HepG2 (cell line): ENCODE measurements around the gene ONECUT3. TPM values are rescaled to one million over a fixed set of nuclear protein-coding genes. Genes with fewer than 3 reads are reported as not detected.
A peak's percentile ranks its signal among the peaks of the same experiment; 100 is the strongest.

Experiments
- ARHGAP35 ChIP-seq: sonication (generic); formaldehyde crosslinking; IDR thresholded peaks from 2 replicates; pipeline ENCODE4 v1.9.0; 2022; ENCODE audit warnings: mild to moderate bottlenecking, inconsistent platforms, moderate library complexity, missing genetic modification reagents, borderline replicate concordance
- BORCS8-MEF2B ChIP-seq: sonication (generic); formaldehyde crosslinking; IDR thresholded peaks from 2 replicates; pipeline ENCODE4 v1.8.0; 2022; ENCODE audit warnings: mild to moderate bottlenecking, missing genetic modification reagents
- ERF ChIP-seq: IDR thresholded peaks from 2 replicates; pipeline ENCODE4 v1.6.1; 2018; ENCODE audit warnings: missing biosample characterization, missing genetic modification reagents
- FOXC1 ChIP-seq: sonication (generic); formaldehyde crosslinking; IDR thresholded peaks from 2 replicates; pipeline ENCODE4 v1.8.0; 2022; ENCODE audit warnings: mild to moderate bottlenecking, missing genetic modification reagents, borderline replicate concordance
- KMT2B ChIP-seq: IDR thresholded peaks from 2 replicates; pipeline ENCODE4 v1.6.1; 2016; ENCODE audit warnings: missing genetic modification reagents, missing compliant biosample characterization
- NR2F6 ChIP-seq, 2 experiments: IDR thresholded peaks; 2 replicates each; pipeline ENCODE4 v1.6.1; 2016; ENCODE audit warnings: antibody characterized with exemption in 1 of 2, mild to moderate bottlenecking in 1 of 2
- PHF8 ChIP-seq: sonication (generic); formaldehyde crosslinking; IDR thresholded peaks from 2 replicates; pipeline ENCODE4 v1.5.0; 2020; ENCODE audit warnings: missing genetic modification reagents
- REPIN1 ChIP-seq: sonication (generic); formaldehyde crosslinking; IDR thresholded peaks from 2 replicates; pipeline ENCODE4 v1.8.0; 2022; ENCODE audit warnings: missing genetic modification reagents, low read depth, mild to moderate bottlenecking, borderline replicate concordance
- SMAD3 ChIP-seq: sonication (generic); formaldehyde crosslinking; IDR thresholded peaks from 2 replicates; pipeline ENCODE4 v1.4.0; 2020; ENCODE audit warnings: missing genetic modification reagents
- SNAPC2 ChIP-seq: sonication (generic); formaldehyde crosslinking; IDR thresholded peaks from 2 replicates; pipeline ENCODE4 v1.8.1; 2022; ENCODE audit warnings: mild to moderate bottlenecking, missing genetic modification reagents
- SOX6 ChIP-seq, 2 experiments: fragments of 450-650 bp in 1 of 2; sonication (generic) in 1 of 2; formaldehyde crosslinking in 1 of 2; IDR thresholded peaks; 2 replicates each; pipeline versions ENCODE4 v1.4.0 to v1.6.1; 2017 to 2020; ENCODE audit warnings: antibody characterized with exemption in 1 of 2, mild to moderate bottlenecking in 1 of 2, missing genetic modification reagents in 1 of 2
- TBX2 ChIP-seq: sonication (generic); formaldehyde crosslinking; IDR thresholded peaks from 2 replicates; pipeline ENCODE4 v1.5.0; 2020; ENCODE audit warnings: missing genetic modification reagents, mild to moderate bottlenecking, borderline replicate concordance
- ZBTB20 ChIP-seq: sonication (generic); formaldehyde crosslinking; IDR thresholded peaks from 2 replicates; pipeline ENCODE4 v1.8.1; 2023; ENCODE audit warnings: missing genetic modification reagents, low read depth, mild to moderate bottlenecking, borderline replicate concordance
- ZBTB21 ChIP-seq: sonication (generic); formaldehyde crosslinking; IDR thresholded peaks from 2 replicates; pipeline ENCODE4 v1.4.0; 2020; ENCODE audit warnings: missing genetic modification reagents
- ZFX ChIP-seq: sonication (generic); formaldehyde crosslinking; IDR thresholded peaks from 2 replicates; pipeline ENCODE4 v1.4.0; 2020; ENCODE audit warnings: mild to moderate bottlenecking, low read depth, missing genetic modification reagents, moderate library complexity
- ZNF382 ChIP-seq: sonication (generic); formaldehyde crosslinking; IDR thresholded peaks from 2 replicates; pipeline ENCODE4 v1.5.0; 2020; ENCODE audit warnings: missing genetic modification reagents, mild to moderate bottlenecking, borderline replicate concordance
- ZNF557 ChIP-seq: sonication (generic); formaldehyde crosslinking; IDR thresholded peaks from 2 replicates; pipeline ENCODE4 v1.4.0; 2020; ENCODE audit warnings: missing genetic modification reagents
- polyA plus RNA-seq, 8 experiments: library from polyadenylated mRNA; depleted of rRNA in 3 of 8; stranded (reverse) in 7 of 8; unstranded in 1 of 8; fragments of >200 nt; fragmentation: Illumina TruSeq in 4 of 8; extraction: Trizol in 4 of 8; gene quantifications; 2 replicates each; pipeline versions ENCODE4 v1.2.1 to v1.2.3, GENCODE V29; 2011 to 2016; ENCODE audit warnings: low read depth in 4 of 8, missing spikeins in 1 of 8, mixed read lengths in 1 of 8; ENCODE audit not compliant: insufficient read depth in 1 of 8
- total RNA-seq, 5 experiments: library from RNA; depleted of rRNA; stranded (reverse); fragments of >200 nt; fragmentation: Illumina TruSeq; extraction: Trizol; gene quantifications; 2 replicates each; pipeline ENCODE4 v1.2.3, GENCODE V29; 2016; ENCODE audit warnings: low read depth in 1 of 5
- TF ChIP-seq, protein P1 (sequence below): sonication (generic); formaldehyde crosslinking; IDR thresholded peaks from 2 replicates; pipeline ENCODE4 v1.4.0; 2020; ENCODE audit warnings: missing genetic modification reagents, mild to moderate bottlenecking, borderline replicate concordance
- TF ChIP-seq, protein P2 (sequence below): IDR thresholded peaks from 2 replicates; pipeline ENCODE4 v1.6.1; 2016
- TF ChIP-seq, protein P3 (sequence below): sonication (generic); formaldehyde crosslinking; IDR thresholded peaks from 2 replicates; pipeline ENCODE4 v1.5.0; 2020; ENCODE audit warnings: mild to moderate bottlenecking, missing genetic modification reagents, moderate library complexity
- TF ChIP-seq, protein P4 (sequence below): sonication (generic); formaldehyde crosslinking; conservative IDR thresholded peaks from 2 replicates; pipeline ENCODE4 v1.4.0; 2020; ENCODE audit warnings: missing genetic modification reagents

The ONECUT3 gene
- total and polyA plus RNA-seq, 2 of the 13 experiments (the other 11 are each of a cell fraction or from before 2014, with no cell fraction given) = under 0.01 TPM; not detected in 1

DNA sequence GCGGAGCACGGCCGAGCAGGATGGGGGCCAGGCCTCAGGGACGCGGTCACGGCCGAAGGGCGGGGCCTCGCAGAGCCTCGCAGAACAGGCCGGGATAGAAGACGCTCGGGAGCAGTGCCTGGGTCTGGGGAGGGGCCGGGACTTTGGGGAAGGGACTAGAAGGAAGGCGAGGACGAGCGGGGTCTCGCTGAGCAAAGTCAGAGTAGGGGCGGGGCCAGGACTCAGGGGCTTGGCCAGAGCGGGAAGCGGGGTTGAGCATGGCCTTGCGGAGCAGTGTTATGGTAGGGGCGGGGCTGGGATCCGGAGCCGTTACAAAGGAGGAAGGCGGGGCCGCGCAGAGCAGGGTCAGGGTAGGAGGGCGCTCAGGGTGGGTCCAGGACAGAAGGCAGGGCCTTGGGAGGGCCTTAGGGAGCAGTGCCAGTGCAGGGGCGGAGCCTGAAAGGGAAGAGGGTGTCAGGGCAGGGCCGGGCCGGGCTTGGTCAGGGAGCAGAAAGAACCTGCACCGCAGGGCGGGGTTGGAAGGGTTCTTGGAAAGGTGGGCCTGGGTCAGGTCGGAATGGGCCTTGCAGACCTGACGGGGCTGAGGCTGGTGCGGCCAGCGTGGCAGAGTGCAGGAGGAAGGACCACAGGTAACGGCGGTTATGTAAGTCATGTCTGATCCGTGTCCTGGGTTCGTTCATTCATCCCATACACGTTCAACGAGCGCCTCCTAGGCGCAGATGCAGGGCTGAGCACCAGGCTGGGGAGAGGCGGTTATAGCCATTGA, 59.3 kb downstream of the ONECUT3 start (continued):
- TF ChIP-seq, protein P1, sequence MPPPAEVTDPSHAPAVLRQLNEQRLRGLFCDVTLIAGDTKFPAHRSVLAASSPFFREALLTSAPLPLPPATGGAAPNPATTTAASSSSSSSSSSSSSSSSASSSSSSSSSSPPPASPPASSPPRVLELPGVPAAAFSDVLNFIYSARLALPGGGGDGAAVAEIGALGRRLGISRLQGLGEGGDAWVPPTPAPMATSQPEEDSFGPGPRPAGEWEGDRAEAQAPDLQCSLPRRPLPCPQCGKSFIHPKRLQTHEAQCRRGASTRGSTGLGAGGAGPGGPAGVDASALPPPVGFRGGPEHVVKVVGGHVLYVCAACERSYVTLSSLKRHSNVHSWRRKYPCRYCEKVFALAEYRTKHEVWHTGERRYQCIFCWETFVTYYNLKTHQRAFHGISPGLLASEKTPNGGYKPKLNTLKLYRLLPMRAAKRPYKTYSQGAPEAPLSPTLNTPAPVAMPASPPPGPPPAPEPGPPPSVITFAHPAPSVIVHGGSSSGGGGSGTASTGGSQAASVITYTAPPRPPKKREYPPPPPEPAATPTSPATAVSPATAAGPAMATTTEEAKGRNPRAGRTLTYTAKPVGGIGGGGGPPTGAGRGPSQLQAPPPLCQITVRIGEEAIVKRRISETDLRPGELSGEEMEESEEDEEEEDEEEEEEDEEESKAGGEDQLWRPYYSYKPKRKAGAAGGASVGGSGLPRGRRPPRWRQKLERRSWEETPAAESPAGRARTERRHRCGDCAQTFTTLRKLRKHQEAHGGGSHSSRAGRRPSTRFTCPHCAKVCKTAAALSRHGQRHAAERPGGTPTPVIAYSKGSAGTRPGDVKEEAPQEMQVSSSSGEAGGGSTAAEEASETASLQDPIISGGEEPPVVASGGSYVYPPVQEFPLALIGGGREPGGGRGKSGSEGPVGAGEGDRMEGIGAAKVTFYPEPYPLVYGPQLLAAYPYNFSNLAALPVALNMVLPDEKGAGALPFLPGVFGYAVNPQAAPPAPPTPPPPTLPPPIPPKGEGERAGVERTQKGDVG (CRISPR knock-in tag) = peak; percentile 17; the same call in 1 of the 2 replicates
- no peak for TF ChIP-seq ZBTB21 (CRISPR knock-in tag)
- TF ChIP-seq, protein P2, sequence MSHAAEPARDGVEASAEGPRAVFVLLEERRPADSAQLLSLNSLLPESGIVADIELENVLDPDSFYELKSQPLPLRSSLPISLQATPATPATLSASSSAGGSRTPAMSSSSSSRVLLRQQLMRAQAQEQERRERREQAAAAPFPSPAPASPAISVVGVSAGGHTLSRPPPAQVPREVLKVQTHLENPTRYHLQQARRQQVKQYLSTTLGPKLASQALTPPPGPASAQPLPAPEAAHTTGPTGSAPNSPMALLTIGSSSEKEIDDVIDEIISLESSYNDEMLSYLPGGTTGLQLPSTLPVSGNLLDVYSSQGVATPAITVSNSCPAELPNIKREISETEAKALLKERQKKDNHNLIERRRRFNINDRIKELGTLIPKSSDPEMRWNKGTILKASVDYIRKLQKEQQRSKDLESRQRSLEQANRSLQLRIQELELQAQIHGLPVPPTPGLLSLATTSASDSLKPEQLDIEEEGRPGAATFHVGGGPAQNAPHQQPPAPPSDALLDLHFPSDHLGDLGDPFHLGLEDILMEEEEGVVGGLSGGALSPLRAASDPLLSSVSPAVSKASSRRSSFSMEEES (CRISPR knock-in tag) = peak; percentile 16; the same call in 1 of the 2 replicates
- TF ChIP-seq KMT2B = peak; percentile 30; the same call in 1 of the 2 replicates
- TF ChIP-seq ZBTB20 (CRISPR knock-in tag) = peak; percentile 38; the same call in 1 of the 2 replicates
- peak; percentile 52 for TF ChIP-seq REPIN1 (CRISPR knock-in tag)
- TF ChIP-seq, protein P3, sequence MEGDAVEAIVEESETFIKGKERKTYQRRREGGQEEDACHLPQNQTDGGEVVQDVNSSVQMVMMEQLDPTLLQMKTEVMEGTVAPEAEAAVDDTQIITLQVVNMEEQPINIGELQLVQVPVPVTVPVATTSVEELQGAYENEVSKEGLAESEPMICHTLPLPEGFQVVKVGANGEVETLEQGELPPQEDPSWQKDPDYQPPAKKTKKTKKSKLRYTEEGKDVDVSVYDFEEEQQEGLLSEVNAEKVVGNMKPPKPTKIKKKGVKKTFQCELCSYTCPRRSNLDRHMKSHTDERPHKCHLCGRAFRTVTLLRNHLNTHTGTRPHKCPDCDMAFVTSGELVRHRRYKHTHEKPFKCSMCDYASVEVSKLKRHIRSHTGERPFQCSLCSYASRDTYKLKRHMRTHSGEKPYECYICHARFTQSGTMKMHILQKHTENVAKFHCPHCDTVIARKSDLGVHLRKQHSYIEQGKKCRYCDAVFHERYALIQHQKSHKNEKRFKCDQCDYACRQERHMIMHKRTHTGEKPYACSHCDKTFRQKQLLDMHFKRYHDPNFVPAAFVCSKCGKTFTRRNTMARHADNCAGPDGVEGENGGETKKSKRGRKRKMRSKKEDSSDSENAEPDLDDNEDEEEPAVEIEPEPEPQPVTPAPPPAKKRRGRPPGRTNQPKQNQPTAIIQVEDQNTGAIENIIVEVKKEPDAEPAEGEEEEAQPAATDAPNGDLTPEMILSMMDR (CRISPR knock-in tag) = peak; percentile 91
- TF ChIP-seq SOX6 (IDR thresholded peaks at IDR 0.05) = no peak
- TF ChIP-seq SOX6 (CRISPR knock-in tag; IDR thresholded peaks at IDR 0.05) = peak; percentile 66
- TF ChIP-seq ZNF557 (CRISPR knock-in tag) = no peak; the same call in 1 of the 2 replicates
- peak; percentile 84; the same call in 1 of the 2 replicates for TF ChIP-seq TBX2 (CRISPR knock-in tag)
- peak; percentile 85 for TF ChIP-seq FOXC1 (CRISPR knock-in tag)
- TF ChIP-seq SNAPC2 (CRISPR knock-in tag) = 0 out of 2 replicates have a peak, but pooled peaks have one; percentile 18
- TF ChIP-seq ZNF382 (CRISPR knock-in tag) = no peak
- TF ChIP-seq SMAD3 (CRISPR knock-in tag) = 0 out of 2 replicates have a peak, but pooled peaks have one; percentile 10
- TF ChIP-seq ZFX (CRISPR knock-in tag) = peak; percentile 81
- TF ChIP-seq NR2F6 (IDR thresholded peaks at IDR 0.05) = no peak
- peak; percentile 35 for TF ChIP-seq NR2F6 (CRISPR knock-in tag; IDR thresholded peaks at IDR 0.05)
- TF ChIP-seq, protein P4, sequence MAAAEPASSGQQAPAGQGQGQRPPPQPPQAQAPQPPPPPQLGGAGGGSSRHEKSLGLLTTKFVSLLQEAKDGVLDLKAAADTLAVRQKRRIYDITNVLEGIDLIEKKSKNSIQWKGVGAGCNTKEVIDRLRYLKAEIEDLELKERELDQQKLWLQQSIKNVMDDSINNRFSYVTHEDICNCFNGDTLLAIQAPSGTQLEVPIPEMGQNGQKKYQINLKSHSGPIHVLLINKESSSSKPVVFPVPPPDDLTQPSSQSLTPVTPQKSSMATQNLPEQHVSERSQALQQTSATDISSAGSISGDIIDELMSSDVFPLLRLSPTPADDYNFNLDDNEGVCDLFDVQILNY (CRISPR knock-in tag) = peak; percentile 60; the same call in 1 of the 2 replicates
- peak; percentile 62; the same call in 1 of the 2 replicates for TF ChIP-seq ERF (CRISPR knock-in tag)
- peak; percentile 72 for TF ChIP-seq PHF8 (CRISPR knock-in tag)
- TF ChIP-seq BORCS8-MEF2B (CRISPR knock-in tag) = 0 out of 2 replicates have a peak, but pooled peaks have one; percentile 45
- peak; percentile 79; the same call in 1 of the 2 replicates for TF ChIP-seq ARHGAP35 (CRISPR knock-in tag)
